SU-DHL-6 (cell line): ENCODE measurements around the gene SMIM23.

ENCODE experiments used
- CTCF ChIP-seq: fragments of 200-600 bp; sonication (generic); IDR thresholded peaks from one replicate; pipeline ENCODE4 v1.5.1; 2017; ENCODE audit warnings: antibody characterized with exemption, mild to moderate bottlenecking, low read length, moderate library complexity; ENCODE audit not compliant: insufficient read depth, poor library complexity, severe bottlenecking
- EZH2phosphoT487 ChIP-seq: fragments of 200-600 bp; sonication (generic), shearing (Covaris generic); conservative IDR thresholded peaks from 2 replicates; pipeline ENCODE4 v1.6.1; 2018; ENCODE audit warnings: mild to moderate bottlenecking, antibody characterized with exemption, low read length, moderate library complexity, mixed read lengths

GRCh38 chr5:171755354-171755821, 30.2 kb upstream of the SMIM23 start:
- TF ChIP-seq CTCF: no peak
- no peak for TF ChIP-seq EZH2phosphoT487
